T-helper 2 cell treated with Interferon-gamma antibody and Interleukin-4, amounts not matched to agents 5 μg/mL and 100 μg/mL, for 36 hours (primary cell): Measurements from ENCODE around the gene ALDH5A1.

Experiments used
- DNase-seq: peaks from one replicate; pipeline ENCODE4 v3.0.0; 2021; ENCODE audit warnings: low spot score
- H3K27ac Mint-ChIP-seq: one replicate; pipeline ENCODE4 v1.8.0; 2021; ENCODE audit warnings: mild to moderate bottlenecking, mixed read lengths
- H3K27me3 Mint-ChIP-seq: one replicate; pipeline ENCODE4 v1.8.0; 2021; ENCODE audit warnings: low read depth, mixed read lengths
- H3K36me3 Mint-ChIP-seq: one replicate; pipeline ENCODE4 v1.8.0; 2021; ENCODE audit warnings: low read depth, mixed read lengths
- H3K4me1 Mint-ChIP-seq: one replicate; pipeline ENCODE4 v1.8.0; 2021; ENCODE audit warnings: low read depth, mixed read lengths
- H3K4me3 Mint-ChIP-seq: one replicate; pipeline ENCODE4 v1.8.0; 2022; ENCODE audit warnings: mild to moderate bottlenecking, moderate library complexity, mixed read lengths
- H3K9me3 Mint-ChIP-seq: one replicate; pipeline ENCODE4 v1.8.0; 2021; ENCODE audit warnings: mixed read lengths

The ALDH5A1 gene

DNA sequence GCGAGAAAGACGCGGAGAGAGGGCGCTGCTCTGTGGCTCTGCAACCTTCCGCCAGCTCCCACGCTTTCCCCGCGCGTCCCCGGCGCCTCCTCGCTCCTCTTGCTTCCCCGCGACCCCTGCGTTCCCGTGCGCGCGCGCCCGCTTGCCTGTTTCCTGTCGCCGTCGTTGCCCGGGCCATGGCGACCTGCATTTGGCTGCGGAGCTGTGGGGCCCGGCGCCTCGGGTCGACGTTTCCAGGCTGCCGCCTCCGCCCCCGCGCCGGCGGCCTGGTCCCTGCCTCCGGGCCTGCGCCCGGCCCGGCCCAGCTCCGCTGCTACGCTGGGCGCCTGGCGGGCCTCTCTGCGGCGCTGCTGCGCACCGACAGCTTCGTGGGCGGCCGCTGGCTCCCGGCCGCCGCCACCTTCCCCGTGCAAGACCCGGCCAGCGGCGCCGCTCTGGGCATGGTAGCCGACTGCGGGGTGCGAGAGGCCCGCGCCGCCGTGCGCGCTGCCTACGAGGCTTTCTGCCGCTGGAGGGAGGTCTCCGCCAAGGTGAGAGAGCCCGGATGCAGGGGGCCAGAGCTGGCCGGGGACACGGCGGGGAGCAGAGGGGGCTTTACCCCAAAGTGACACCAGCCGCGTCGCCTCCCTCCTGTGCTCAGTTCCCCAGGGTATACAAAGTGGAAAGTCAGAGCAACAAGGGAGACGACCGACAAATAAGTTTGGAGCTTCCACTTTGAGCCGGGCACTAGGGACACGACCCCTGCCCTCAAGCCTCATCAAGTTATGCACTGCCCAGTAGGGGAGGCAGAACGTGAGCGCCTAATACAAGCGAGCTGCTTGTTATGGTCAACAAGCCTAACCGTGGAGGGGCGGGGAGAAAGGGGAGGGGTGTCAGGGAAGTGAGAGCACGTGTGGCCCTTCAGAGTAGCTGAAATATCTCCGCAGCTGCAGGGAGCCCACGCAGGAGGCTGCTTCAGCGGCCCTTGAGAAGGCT is at the start of gene ALDH5A1:
TSS of gene ALDH5A1 (plus strand) at position 149 of the 975 bp plus-strand sequence. CDS start at position 177, 28 bp downstream.
- Mint-ChIP-seq H3K27ac (peak within 1 kb of the TSS; percentile 22), H3K4me1 (peaks cover 15% of the 10 kb centered on the region), H3K36me3 (no peaks in the 10 kb centered on the region), H3K4me3 (peak within 1 kb of the TSS; percentile 82), H3K27me3 (peaks cover 1% of the 10 kb centered on the region), H3K9me3 (no peaks in the 10 kb centered on the region)
- DNase-seq: peak; percentile 83

DNA sequence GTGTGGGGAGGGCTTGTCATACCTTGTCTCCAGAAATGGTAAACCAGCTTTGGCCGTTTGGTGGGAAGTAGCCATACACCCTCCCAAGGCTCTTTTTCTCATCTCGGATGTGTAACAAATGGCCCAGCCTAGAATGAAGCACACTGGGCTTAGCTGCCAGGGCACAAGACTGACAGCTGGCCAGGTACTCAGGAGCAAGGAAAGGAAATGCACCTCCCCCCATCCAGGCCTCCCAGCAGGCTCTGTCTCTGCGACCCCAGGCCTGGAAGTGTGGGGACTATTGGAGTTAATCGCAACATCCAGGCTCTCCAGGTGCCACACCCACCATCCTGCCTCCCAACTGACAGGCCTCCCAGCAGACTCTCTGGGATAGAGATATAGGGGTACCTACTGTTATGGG is 49.1 kb upstream of the ALDH5A1 start:
- no peak overlapping the region for H3K27ac Mint-ChIP-seq

DNA sequence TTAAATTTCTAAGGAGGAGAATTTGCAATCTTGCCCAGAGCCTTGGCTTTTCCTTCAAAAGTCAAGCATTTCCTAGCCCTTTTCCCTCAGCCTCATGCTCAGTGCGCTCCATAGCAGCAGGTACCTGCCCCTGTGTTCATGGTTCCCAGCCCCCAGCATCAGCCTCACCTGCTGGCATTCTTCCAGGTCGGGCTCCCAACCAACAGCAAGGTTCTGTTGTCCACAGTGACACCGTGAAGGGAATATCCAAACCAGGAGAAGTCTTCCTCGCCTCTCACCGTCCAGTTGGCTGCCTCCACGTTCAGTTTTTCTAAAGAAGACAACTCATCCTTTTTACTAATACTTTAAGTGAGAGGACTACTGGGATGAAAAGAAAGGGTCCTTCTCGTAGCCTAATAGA is 48.1 kb upstream of the ALDH5A1 start:
- no peak for DNase-seq
- no peaks in the 10 kb centered on the region for H3K9me3 Mint-ChIP-seq
- peaks cover 2% of the 10 kb centered on the region for H3K27me3 Mint-ChIP-seq
- no peaks in the 10 kb centered on the region for H3K36me3 Mint-ChIP-seq
- H3K4me3 Mint-ChIP-seq: no peak overlapping the region
- H3K4me1 Mint-ChIP-seq: no peaks in the 10 kb centered on the region
- H3K27ac Mint-ChIP-seq: no peak overlapping the region

More for the DNA sequence above, 49.1 kb upstream of the ALDH5A1 start:
- Mint-ChIP-seq H3K4me3 (no peak overlapping the region), H3K9me3 (no peaks in the 10 kb centered on the region), H3K27me3 (peaks cover 2% of the 10 kb centered on the region), H3K36me3 (no peaks in the 10 kb centered on the region), H3K4me1 (no peaks in the 10 kb centered on the region)
- no peak for DNase-seq

DNA sequence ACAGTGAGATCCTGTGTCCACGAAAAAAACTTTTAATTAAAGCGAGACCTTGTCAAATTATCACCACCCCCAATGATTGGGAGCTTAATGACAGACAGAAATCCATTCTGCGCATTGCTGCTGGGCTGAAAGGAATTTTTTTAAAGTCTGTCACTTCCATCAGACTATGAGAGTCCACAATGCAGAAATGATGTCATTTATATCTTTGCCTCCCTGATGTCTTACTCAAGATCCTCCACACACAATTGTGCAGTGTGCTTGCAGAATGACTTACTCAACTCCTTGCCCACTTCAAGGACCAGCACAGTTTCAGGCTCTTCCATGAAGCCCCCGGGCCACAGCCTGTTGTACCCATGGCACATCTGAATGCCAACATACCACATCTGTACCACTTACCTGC is 46.4 kb upstream of the ALDH5A1 start:
- DNase-seq: no peak
- no peaks in the 10 kb centered on the region for H3K27me3 Mint-ChIP-seq
- no peak overlapping the region for H3K4me3 Mint-ChIP-seq
- H3K27ac Mint-ChIP-seq: no peak overlapping the region
- no peaks in the 10 kb centered on the region for H3K36me3 Mint-ChIP-seq
- no peaks in the 10 kb centered on the region for H3K4me1 Mint-ChIP-seq
- no peaks in the 10 kb centered on the region for H3K9me3 Mint-ChIP-seq

DNA sequence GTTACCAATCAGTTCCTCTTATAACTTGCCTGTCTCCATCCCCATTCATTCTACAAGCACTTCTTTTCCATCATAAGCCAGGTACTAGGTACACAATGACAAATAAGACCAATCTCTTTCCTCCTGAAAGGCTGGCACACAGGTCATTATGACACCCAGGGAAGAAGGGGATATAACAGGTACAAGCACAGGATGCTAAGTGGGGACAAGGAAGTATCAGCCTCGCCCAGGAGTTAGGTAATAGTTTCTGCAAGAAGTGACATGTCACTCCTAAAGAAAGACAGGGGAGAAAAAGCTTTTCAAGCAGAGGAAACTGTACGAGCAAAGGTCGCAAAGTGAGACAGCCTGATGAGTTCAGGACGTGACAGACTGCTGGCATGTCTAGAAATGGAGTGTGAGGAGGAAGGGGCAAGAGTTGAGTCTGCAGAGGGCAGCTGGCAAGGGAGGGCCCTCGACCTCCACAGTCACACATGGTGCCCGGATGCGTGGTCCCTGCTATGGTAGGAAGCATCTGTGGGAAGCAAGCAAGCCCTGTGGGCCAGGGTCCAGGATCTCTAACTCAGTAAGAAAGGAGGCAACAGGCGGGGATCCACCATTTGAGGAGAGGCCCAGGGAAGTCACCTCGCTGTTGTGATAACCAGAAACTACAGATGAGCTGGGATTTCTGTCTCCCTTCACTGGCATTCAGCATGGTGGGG is 45.8 kb upstream of the ALDH5A1 start:
- H3K36me3 Mint-ChIP-seq: no peaks in the 10 kb centered on the region

DNA sequence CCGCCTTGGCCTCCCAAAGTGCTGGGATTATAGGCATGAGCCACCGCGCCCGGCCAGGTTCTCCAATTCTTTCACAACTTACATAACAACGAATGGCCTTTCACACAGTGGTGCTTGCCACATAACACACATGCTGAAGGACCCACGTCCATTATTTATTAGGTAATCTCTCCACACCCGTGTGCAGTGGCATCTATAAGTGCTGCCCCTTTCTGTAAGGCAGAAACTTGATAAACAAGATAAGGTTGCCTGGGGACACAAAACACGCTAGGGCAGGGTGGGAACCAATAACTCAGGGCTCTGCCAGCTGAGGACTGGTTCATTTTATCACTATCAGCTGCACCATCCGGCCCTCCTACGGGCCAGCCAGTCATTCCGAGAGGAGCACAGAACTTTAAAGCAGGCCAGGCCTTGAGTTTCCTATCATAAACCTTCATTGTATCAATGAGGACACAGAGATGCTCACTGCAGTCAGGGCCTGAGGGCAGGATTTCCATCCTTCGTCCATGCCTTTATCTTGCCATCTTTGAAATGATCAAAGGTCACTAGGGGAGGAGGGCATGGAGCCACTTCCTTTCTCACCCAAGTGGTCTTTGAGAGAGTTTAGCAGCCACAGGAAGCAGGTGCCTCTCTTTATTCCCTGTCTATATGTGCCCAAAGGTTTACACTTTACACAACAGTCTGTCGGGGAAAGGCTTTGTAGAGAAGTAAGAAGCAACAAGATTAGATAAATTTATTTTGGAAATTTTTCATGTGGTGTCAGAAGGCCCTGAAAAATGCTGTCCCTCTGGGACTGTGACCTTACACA is 43.0 kb upstream of the ALDH5A1 start:
- Mint-ChIP-seq H3K4me1 (no peaks in the 10 kb centered on the region), H3K9me3 (no peaks in the 10 kb centered on the region), H3K36me3 (no peaks in the 10 kb centered on the region), H3K27ac (no peak overlapping the region), H3K27me3 (no peaks in the 10 kb centered on the region), H3K4me3 (no peak overlapping the region)
- DNase-seq: no peak

More for the DNA sequence above, 45.8 kb upstream of the ALDH5A1 start:
- Mint-ChIP-seq H3K9me3 (no peaks in the 10 kb centered on the region), H3K27me3 (no peaks in the 10 kb centered on the region), H3K27ac (no peak overlapping the region), H3K4me1 (no peaks in the 10 kb centered on the region), H3K4me3 (no peak overlapping the region)
- no peak for DNase-seq

DNA sequence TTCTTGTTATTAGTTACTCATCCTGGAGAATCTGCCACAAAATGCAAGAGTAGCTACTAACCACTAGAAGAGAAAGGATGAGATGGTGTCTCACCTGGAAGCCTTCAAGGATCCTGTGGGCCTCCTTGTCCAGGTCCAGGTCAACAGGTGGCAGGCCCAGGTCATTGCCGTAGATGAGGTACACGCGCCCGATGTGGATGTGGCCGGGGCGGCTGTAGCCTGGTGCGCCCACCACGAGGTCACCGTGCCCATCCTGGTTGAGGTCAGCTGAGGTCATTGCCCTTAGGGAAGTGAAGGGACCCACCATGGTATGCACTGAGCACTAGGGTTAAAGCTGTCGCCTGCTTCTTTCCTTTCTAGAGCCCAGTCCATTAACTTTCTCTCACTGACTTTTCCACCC is 40.8 kb upstream of the ALDH5A1 start:
- no peaks in the 10 kb centered on the region for H3K9me3 Mint-ChIP-seq
- H3K4me3 Mint-ChIP-seq: no peak overlapping the region
- H3K36me3 Mint-ChIP-seq: no peaks in the 10 kb centered on the region
- H3K4me1 Mint-ChIP-seq: no peaks in the 10 kb centered on the region
- DNase-seq: no peak
- no peaks in the 10 kb centered on the region for H3K27me3 Mint-ChIP-seq
- H3K27ac Mint-ChIP-seq: no peak overlapping the region

DNA sequence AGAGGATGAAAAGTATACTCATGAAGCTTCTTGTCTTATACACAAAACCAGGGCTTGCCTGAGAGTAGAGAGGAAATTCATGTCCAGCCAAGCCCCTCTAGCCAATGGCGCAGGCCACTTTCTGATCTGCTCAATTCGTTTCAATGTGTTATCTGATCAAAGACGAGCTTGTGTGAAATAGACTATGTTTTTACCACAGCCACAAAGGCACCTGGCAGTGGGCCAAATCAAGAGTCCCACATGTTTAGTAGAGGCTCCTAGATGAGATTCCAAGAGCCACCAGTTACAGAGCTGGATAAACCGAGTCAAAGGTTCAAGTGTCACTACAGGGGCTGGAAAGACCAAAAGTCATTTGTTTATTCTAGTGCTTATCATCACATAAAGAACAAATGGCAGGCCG is 40.3 kb upstream of the ALDH5A1 start:
- no peaks in the 10 kb centered on the region for H3K9me3 Mint-ChIP-seq
- no peaks in the 10 kb centered on the region for H3K36me3 Mint-ChIP-seq
- no peak for DNase-seq
- H3K27ac Mint-ChIP-seq: no peak overlapping the region
- H3K4me3 Mint-ChIP-seq: no peak overlapping the region
- no peaks in the 10 kb centered on the region for H3K27me3 Mint-ChIP-seq
- H3K4me1 Mint-ChIP-seq: no peaks in the 10 kb centered on the region

DNA sequence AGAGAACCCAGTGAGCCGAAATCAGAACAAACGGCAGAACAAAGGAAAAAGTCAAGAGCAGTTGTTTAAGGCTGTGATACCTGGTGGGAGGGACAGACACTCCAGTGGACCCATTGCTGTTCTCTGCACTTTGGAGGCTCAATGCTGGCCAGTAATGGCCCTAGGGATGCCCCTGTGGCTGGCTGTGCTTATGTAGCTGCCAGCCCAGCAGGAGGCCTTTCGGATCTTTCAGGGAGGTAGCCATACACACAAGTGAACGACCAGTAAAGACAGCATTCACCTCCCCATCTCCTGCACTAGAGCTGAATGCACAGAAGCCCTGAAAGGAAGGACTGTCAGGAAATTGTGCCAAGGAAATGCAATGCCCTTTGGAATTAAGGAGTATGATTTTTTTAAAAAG is 39.7 kb upstream of the ALDH5A1 start:
- Mint-ChIP-seq H3K4me1 (no peaks in the 10 kb centered on the region), H3K36me3 (no peaks in the 10 kb centered on the region), H3K27ac (no peak overlapping the region), H3K27me3 (no peaks in the 10 kb centered on the region), H3K4me3 (no peak overlapping the region), H3K9me3 (no peaks in the 10 kb centered on the region)
- DNase-seq: no peak

DNA sequence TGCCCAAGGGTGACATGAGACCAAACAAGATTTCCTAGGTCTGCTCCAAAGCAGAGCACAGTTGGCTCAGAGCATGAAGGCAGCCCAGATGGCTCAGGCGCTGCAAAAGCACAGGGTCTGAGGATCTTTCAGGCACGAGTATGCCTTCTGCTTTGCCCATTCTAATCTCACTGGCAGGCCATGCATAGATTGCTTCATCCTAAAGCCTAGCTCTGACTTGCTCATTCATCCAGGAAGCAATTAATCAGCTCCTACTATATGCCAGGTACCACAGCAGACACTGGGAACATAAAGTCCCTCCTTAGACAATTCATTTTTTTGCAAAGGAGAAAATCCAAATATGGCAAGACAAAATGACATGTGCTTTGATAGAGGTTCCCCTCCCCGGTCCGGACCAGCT is 36.6 kb upstream of the ALDH5A1 start:
- Mint-ChIP-seq H3K4me3 (no peak overlapping the region), H3K27ac (no peak overlapping the region), H3K9me3 (no peaks in the 10 kb centered on the region), H3K27me3 (no peaks in the 10 kb centered on the region), H3K4me1 (no peaks in the 10 kb centered on the region), H3K36me3 (no peaks in the 10 kb centered on the region)
- DNase-seq: no peak

DNA sequence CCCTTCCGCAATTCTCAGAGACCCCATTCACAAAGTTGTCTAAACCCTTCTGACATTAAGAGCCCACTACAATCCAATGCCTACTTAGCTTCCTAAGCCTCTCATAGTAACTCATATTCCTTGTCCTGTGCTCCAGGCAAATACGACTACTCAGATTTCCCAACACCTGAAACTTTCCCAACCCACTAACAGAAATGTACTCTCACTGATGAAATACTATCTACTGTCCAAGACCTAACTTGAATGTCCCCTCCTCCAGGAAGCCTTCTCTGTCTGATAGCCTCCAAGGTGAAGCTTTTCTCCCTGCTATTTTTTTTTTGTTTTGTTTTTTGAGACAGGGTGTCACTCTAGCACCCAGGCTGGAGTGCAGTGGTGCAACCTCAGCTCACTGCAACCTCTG is 35.8 kb upstream of the ALDH5A1 start:
- Mint-ChIP-seq H3K4me3 (no peak overlapping the region), H3K27ac (no peak overlapping the region), H3K9me3 (no peaks in the 10 kb centered on the region), H3K36me3 (no peaks in the 10 kb centered on the region), H3K27me3 (no peaks in the 10 kb centered on the region), H3K4me1 (no peaks in the 10 kb centered on the region)
- DNase-seq: no peak

DNA sequence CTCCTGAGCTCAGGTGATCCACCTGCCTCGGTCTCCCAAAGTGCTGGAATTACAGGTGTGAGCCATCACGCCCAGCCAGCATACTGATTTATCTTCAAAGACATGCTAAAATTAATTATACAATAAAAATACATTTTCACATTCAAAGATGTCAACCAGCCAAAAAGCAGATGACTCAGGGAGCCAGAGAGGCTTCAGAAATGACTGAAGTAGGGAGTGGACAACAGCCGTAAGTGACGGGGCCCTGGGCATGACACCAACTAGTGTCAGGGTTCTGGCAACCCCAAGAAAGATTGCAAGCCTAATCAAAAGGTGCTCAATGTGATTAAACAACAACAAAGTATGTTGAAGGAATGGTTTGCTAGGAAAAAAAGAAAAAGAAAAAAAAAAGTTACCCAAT is 33.8 kb upstream of the ALDH5A1 start:
- H3K9me3 Mint-ChIP-seq: no peaks in the 10 kb centered on the region
- H3K4me1 Mint-ChIP-seq: no peaks in the 10 kb centered on the region
- H3K27ac Mint-ChIP-seq: no peak overlapping the region
- no peaks in the 10 kb centered on the region for H3K36me3 Mint-ChIP-seq
- no peak overlapping the region for H3K4me3 Mint-ChIP-seq
- H3K27me3 Mint-ChIP-seq: no peaks in the 10 kb centered on the region
- DNase-seq: no peak

DNA sequence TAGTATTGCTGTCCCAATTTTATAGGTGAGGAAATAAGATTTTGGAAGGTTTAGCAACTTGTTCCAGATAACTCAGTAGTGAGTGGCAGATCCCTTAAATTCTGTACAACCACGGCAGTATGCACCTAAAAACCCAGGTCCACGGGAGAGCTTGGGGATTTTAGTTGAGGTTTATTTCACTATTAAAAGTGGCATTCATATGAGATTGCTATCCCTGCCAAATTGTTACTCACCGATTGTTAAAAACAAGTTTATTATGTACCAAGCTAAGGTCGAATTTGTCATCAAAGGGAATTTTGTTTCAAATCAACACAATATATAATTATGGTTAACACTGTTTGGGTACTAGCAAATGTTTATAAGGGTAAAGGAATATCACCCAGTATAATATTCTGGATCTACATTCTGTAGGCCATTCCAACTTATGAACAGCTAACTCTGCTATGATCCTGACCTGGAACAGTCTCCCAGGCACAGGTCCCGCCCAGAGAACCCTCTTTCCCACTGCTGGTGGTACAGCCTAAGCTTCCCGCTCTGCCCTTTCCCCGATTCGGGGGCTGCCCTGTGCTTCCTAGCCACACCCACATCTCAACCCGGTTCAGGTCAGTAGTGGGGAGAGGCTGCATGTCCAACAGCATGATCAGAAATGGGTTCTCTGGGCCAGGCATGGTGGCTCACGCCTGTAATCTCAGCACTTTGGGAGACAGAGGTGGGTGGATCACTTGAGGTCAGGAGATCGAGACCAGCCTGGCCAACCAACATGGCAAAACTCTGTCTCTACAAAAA is 30.3 kb upstream of the ALDH5A1 start:
- no peaks in the 10 kb centered on the region for H3K9me3 Mint-ChIP-seq
- H3K27ac Mint-ChIP-seq: no peak overlapping the region
- H3K27me3 Mint-ChIP-seq: peaks cover 2% of the 10 kb centered on the region
- DNase-seq: no peak
- no peak overlapping the region for H3K4me3 Mint-ChIP-seq
- no peaks in the 10 kb centered on the region for H3K36me3 Mint-ChIP-seq
- no peaks in the 10 kb centered on the region for H3K4me1 Mint-ChIP-seq
